HG02970 (cell line): ENCODE measurements around the gene NOL7.
A peak's percentile ranks its signal among the peaks of the same experiment; 100 is the strongest.

Experiments
- ATAC-seq: cut with Tn5 transposase; IDR thresholded peaks from one replicate; pipeline ENCODE4 v1.9.1; 2021; ENCODE audit warnings: mild to moderate bottlenecking, moderate library complexity, moderate number of reproducible peaks; ENCODE audit not compliant: unreplicated experiment, low FRiP score

Gene NOL7

DNA sequence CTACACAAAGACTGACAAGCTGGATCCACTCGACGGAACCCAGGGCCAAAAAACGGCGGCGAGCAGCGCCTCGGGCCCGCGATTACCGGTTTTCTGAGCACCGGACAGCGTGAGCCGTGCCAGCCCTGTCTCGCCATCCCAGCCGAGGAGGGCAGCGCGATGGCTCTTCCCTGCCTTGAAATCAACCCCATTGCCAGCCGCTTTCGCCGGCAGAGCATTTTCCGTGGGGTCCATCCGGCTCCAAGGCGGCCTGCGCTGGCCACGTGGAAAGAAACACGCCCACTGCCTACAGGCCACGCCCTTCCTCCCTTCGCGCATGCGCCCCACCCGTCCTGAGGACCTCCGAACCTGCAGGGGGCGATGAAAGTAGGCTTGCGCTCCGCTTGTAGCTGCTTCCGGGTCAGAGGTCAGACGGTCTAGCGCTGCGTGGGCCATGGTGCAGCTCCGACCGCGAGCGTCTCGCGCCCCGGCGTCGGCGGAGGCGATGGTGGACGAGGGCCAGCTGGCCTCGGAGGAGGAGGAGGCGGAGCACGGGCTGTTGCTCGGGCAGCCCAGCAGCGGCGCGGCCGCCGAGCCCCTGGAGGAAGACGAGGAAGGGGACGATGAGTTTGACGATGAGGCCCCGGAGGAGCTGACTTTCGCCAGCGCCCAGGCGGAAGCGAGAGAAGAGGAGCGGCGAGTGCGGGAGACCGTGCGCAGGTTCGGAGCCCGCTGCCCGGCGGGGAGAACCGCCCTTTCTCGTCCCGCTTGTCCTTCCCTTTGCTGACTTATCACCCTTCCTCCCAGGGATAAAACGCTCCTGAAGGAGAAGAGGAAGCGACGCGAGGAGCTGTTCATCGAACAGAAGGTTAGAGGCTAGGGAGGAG is at the start of gene NOL7:
Gene NOL7, plus strand, starts transcription at position 410 of the 866 bp plus-strand sequence. Its CDS starts 24 bp downstream, at position 434.
- ATAC-seq = peak; percentile 95

DNA sequence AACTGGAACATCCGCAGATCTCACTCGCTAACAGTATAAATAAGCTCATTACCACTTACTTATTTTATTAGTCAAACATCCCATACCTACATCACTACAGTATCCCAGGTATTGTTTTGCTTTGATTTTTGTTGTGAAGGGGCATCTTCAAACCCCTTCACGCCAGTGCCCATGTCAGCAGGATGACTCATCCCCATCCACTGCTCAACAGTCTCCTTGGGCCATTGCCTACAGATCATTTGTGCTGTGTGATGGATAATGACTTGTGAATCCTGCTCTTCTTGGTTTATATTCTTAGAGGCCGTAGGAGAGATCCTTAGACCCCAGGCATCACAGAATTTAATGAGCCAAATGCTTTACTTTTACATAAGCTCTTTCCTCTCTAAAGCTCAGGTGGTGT is 49.2 kb upstream of the NOL7 start:
- ATAC-seq = no peak

DNA sequence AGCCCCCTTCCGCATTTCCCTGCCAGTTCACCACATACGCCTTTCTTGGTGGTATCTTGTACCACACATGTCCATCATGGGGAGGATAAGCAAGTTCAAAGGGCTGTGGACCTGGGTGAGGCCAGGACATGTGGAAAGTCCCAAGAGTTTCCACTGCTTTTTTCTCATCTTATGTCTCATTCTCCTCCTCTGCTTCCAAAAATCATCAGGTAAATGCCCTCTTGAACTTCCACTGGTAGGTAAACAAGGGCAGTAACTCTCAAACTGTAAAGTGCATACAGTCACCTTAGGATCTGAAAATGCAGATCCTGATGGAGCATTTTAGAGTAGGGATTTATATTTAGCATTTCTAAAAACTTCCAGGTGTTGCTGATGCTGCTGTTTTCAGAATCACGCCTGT is 48.6 kb upstream of the NOL7 start:
- ATAC-seq = no peak

DNA sequence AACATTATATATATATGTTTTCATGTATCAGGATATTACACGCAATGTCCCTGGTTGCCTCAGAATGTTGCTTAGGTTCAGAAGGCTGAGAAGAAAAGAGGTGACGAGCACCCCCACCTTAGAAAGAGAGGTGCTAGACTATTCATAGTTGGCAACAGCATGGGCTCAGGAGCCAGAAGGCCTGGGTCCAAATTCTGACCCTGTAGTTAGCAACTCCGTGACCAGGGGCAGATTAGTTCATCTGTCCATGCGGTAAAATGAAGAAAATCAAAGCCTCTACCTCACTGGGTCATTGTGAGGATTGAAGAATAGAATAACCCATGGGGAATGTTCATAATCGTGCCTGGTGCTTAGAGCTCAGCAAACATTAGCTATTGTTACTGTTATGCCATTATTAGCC is 46.2 kb upstream of the NOL7 start:
- ATAC-seq = no peak

DNA sequence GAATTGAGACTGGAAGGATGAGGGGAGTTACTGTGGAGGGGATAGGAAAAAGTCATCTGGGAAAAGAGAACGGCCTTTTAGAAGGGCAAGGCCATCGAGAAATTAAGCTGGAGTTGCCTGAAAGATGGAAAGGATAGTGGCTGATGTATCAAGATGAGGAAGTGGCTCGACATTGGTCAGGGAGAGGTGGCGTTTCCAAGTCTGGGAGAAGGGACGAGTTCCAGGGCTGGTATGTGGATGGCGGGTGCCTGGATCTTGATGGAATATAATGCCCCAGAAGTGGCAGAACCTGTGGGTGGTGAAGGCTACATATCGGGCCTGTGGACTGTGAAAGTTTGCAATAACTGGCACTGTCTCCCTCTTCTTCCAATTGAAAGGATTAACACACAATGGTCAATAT is 42.9 kb upstream of the NOL7 start:
- no peak for ATAC-seq

DNA sequence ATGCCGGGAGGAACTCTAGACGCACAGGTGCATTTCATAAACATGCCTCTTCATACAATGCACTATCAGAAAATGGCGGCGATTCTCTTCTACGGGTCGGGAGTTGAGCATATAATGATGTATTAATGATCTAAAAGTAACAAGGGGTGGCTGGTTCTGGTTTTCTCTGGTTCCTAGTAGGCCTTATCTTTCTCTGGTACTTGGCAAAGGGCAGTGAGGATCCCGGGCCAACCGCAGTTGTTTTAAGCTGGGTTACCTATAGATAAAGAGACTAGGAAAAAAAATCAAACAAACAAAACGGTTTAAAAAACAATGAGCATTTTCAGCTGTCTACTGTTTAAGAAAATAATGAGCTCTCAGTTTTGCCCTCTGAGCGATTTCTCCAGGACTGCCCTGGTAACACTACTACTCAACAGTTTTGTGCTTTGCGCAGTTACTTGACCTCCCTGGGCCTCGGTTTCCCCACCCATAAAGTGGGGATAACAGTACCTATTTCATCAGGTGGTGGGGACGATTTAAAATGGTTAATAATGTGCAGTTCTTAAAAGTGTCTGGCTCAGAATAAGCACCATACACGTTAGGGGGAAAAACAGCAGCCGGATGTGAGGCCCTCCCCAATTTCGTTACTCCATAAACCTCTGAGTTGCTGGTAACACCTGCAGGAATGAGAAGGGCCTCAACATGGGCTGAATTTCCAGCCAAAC is 42.0 kb upstream of the NOL7 start:
- no peak for ATAC-seq

DNA sequence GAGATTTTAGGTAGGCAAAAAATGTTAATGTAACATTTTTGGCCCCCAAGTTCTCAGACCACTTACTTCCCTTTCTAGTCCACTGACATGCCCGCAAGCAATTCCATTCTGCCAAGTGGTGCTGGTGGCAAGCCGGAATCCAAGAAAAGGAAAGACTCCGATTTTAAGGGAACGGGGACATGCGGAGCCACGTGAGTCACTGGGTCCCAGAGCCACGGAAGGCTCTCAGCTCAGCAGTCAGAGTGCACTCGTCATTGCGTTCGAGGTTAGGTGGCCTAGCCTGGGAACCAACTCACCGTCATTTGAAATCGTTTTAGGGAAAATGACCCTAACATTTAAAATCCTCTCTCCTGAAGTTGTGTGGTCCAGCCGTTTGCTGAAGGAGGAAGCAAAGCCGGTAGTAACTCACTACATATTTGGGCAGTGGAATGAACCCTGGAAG is 41.4 kb upstream of the NOL7 start:
- ATAC-seq = no peak

DNA sequence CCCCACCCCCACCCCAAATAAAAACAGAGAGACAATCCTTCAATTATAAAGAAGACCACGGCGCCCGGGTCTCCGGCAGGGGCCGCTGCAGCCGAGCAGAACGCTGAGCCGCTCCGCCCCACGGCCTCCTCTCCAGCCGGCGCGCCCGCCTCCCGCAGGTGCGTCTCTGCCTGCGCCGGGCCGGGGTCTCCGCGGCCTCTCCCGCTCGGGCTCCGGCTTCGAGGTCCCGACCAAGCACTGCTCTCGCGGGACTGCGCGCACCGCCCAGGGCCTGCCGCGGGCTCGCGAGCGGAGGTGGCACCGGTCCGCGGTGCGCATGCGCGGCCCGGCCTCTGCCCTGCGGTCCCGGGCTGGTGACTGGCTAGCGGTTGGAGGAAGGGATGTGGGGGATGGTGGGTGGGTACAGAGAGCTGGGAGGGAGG is 41.0 kb upstream of the NOL7 start:
- peak; percentile 91 for ATAC-seq

DNA sequence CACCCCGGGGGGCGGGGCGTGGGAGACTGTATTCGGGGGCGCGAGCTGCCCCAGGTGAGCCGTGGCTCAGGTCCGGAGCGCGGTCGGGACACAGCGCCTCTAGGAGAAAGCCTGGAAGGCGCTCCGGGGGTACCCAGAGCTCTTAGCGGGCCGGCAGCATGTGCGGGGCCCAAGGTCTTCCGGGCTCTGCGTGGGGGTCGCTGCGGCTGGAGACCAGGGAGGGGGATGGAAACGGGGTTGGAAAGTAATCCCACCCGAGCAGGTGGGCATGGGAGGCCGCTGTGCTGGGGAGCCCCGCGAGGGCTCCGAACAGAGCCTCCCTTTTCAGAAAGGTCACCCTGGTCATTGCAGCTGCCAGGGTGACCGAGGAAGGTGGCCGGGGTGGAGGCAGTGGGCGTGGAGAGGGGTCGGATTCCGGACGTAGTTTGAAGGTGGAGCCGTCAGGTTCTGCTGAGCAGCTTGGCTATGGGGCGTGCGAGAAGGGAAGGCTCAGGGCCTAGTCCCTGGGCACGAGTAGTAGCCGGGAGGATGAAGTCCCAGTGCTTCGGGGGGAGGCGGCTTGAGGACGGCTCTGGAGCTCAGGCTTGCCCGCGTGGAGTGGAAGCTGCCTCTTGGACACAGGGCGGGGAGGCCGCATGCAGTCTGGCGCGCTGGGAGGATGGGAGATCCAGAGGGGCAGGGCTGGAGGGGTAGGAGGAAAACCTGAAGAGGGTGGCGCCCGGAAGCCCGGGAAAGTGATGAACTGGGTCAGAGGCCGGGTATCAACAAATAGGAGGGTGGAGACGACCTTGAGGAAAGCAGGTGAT is 40.4 kb upstream of the NOL7 start, which contains the start of gene SIRT5:
Gene SIRT5, plus strand, starts transcription at position 31 of the 806 bp plus-strand sequence. CDS start 9,510 bp downstream, outside the sequence.
- ATAC-seq = peak; percentile 47

DNA sequence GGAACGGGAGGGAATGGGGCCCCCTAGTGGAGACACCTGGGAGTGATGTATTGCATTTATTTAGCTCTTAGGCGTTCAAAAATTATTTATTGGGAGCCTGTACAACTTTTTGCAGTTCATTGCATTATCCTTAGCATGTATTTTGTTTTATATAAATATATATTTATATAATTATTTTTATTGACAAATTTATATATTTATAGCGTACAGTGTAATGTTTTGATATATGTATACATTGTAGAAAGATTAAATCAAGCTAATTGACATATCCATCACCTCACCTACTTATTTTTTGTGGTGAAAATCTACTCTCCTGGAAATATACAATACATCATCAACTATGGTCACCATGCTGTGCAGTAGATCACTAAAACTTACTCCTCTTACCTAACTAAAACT is 39.8 kb upstream of the NOL7 start:
- no peak for ATAC-seq

DNA sequence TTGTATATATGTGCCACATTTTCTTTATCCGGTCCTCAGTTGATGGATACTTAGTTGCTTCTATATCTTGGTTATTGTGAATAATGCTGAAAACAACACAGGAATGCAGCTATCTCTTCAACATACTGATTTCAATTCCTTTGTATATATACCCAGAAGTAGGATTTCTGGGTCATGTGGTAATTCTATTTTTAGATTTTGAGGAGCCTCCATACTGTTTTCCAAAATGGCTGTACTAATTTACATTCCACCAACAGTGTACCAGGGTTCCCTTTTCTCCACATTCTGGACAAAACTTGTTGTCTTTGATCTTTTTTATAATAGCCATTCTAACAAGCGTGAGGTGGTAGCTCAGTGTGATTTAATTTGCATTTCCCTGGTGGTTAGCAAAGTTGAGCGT is 39.1 kb upstream of the NOL7 start:
- no peak for ATAC-seq

DNA sequence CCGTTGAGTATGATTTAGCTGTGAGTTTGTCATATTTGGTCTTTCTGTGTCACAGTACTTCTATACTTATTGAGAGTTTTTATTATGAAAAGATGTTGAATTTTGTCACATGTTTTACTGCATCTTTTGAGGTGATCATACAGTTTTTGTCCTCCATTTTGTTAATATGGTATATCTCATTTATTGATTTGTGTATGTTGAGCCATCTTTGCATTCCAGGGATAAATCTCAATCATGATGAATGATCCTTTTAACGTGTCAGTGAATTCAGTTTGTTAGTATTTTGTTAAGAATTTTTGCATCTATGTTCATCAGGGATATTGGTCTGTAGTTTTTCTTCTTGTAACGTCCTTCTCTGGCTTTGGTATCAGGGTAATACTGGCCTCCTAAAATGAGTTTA is 37.2 kb upstream of the NOL7 start:
- no peak for ATAC-seq

DNA sequence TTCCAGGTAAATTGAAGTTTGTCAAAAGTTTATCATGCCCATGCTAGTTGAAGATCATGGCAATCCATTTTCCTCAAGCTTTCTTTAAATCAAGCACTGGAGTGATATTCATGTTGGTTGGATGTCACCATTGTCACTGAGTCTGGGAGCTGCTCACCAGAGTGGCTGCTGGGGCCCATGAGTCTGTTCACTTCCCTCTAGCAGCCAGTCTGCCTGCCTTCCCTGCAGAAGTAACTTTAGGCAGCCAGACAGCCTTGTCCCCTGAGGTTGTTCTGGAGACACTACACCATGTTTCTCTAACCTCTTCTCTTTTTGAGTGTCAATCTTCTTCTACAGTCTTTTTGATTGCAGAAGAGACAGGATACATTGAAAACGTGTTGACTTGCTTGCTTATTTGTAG is 35.2 kb upstream of the NOL7 start:
- ATAC-seq = no peak

DNA sequence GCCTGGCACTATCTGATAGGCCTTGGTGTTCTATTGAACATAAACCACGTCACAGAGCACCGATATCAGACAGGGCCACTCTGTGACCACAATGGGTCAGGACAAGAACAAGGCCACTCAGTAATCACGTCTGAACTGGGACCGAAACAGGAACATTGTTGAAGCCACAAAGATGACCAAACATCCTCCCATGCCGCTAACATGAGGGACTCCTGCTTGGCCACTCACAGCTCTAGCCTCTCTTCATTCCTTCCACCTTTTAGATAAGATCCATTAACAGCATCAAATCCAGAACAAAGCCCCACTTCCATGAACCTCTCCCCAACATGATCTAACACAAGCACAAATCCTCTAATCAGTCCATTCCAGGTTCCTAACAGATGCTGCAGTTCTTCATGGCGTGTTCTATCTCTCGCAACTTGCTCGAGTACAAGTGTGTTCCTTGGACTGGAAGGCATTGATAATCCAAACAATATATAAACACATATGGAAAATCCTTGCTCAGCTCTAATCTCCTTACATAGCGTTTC is 33.4 kb upstream of the NOL7 start:
- no peak for ATAC-seq

DNA sequence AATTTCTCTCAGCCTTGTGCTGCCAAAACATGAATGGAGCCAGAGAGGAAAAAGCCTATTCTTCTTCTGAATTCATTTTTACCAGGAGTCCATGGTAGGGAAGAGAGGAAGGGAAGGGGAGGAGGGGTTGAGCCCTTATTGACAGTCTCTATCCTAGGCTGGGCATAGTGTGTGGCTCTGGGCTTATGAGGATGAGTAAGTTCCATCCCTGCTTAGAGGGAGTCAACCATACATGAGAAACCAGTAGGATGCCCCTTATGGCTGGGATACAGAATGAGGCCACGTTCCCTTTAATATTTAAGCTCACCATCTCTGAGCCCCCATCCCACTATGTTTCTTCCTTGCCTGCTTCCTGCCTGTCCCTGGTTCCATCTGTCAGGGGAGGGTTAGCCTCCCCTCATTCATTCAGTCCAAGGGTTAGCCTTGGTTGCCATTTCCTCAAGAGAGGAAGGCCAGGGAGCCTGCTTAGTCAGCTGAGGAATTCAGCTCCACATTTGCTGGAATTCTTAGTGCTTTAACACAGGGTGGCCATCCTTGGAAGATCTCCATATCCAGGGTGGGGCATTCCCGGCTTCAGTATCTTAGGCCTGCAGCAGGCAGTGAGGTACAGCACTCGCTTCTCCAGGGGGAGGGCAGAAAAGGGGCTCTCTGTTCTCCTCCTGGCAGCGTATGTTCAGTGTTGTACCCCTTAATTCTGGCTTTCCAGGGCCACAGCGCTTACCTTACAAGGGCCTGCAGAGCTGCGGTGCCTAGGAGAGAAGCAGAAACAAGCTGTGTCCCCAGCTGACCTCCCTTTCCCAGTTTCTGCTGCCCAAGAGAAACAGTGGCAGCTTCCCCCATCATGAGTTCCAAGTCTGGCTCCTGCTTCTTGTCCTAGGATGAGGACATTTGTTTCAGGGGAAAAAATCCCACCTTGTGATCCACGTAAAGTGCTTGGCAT is 28.3 kb upstream of the NOL7 start:
- no peak for ATAC-seq

DNA sequence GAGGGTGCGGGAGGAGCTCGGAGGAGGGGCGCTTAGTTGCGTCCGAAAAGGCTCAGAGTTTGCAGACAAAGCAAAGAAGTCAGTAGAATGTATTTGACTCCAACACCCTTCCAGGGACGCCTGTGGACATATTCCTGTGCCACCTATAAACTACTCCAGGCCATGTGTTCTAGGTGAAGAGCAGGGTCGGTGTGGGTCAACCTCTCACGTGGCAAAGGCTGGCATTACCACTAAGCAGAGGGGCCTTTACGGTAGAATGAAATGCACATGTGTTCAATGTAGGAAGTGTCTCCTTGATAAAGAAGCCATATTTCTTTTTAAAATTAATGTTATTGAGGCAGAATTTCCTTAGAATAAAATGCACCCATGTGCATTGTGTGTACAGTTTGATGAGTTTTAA is 25.3 kb upstream of the NOL7 start:
- no peak for ATAC-seq

DNA sequence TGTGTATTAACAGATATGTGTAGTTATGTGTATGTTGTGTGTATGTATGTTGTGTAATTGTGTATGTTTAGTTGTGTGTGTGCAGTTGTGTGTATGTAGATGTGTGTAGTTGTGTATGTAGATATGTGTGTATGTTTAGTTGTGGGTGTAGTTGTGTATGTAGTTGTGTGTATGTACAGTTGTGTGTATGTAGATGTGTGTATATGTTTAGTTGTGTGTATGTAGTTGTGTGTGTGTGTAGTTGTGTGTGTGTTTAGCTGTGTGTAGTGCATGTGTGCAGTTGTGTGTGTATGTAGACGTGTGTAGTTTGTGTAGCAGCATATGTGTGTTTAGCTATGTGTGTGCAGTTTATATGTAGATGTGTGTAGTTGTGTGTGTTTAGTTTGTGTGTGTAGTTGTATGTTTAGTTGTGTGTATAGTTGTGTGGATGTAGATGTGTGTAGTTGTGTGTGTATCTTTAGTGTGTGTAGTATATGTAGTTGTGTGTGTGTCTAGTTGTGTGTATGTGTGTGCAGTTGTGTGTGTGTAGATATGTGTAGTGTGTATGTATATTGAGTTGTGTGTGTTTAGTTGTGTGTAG is 24.5 kb upstream of the NOL7 start:
- ATAC-seq = no peak

DNA sequence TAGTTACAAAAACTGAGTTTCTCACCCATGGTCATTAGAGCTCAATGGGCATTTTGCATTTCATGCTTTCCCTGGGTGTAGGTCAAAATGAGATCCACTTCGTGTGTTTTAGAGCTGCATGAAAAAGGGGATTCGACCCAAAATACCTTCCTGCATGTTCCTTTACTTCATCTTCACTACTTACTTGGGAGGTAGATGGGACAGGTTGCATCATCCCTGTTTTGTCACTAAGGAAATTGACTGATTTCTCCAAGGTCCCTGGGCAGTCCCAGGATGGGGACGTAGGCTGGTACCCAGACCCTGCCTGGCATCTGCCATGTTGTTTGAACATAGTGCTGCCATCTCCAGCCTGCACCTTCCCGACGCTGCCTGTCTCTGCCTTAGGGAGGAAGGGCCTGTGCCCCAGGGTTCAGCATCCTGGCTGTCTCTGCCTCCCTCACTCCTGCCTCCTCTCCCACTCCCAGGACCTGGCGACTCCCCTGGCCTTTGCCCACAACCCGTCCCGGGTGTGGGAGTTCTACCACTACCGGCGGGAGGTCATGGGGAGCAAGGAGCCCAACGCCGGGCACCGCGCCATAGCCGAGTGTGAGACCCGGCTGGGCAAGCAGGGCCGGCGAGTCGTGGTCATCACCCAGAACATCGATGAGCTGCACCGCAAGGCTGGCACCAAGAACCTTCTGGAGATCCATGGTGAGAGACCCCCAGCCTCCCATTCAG is 23.8 kb upstream of the NOL7 start:
- no peak for ATAC-seq

DNA sequence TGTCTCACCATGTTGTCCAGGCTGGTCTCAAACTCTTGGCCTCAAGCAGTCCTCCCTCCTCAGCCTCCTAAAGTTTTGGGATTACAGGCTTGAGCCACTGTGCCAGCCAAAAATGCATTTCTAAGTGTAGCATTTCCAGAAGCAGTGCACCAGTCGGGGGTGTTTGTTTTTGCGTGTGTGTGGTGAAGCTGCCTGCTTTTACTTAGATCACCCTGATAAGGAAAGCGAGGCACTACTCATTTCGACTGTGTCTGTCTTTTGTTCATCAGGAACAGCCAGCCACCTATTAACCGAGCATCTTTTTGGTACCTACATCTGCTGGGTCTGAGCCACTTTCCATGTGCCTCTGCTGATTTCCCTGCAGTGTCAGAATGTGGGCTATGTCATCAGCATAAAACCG is 22.0 kb upstream of the NOL7 start:
- no peak for ATAC-seq
